Effector memory CD8-positive, alpha-beta T cell (primary cell): ENCODE measurements around the gene ZNF28.
"Not testable (repeated sequence)": the region's sequence is repeated elsewhere in the genome, so short reads cannot be mapped to it uniquely, and the experiment has no call there.

Source experiments
- ATAC-seq: fragments of 150-1000 bp; cut with Tn5 transposase; replicated peaks from 2 replicates; pipeline ENCODE4 v1.10.0; 2021; ENCODE audit warnings: mild to moderate bottlenecking, moderate library complexity
- DNase-seq, 3 experiments: peaks; one replicate each; pipeline ENCODE4 v3.0.0; 2021
- H3K27ac Mint-ChIP-seq, 2 donors: one replicate each; pipeline ENCODE4 v1.8.0; 2022; ENCODE audit warnings: mild to moderate bottlenecking in 2 of 2, mixed read lengths in 2 of 2, moderate library complexity in 2 of 2
- H3K27me3 Mint-ChIP-seq, 2 donors: one replicate each; pipeline ENCODE4 v1.8.0; 2022; ENCODE audit warnings: mixed read lengths in 2 of 2
- H3K36me3 Mint-ChIP-seq: one replicate; pipeline ENCODE4 v1.8.0; 2022; ENCODE audit warnings: mild to moderate bottlenecking, moderate library complexity, mixed read lengths; ENCODE audit not compliant: insufficient read depth
- H3K4me1 Mint-ChIP-seq, 2 donors: one replicate each; pipeline ENCODE4 v1.8.0; 2022; ENCODE audit warnings: low read depth in 2 of 2, mixed read lengths in 2 of 2
- H3K4me3 Mint-ChIP-seq, 2 donors: one replicate each; pipeline ENCODE4 v1.8.0; 2022; ENCODE audit warnings: mild to moderate bottlenecking in 2 of 2, mixed read lengths in 2 of 2, moderate library complexity in 2 of 2
- H3K9me3 Mint-ChIP-seq, 2 donors: one replicate each; pipeline ENCODE4 v1.8.0; 2022; ENCODE audit warnings: mixed read lengths in 2 of 2
- total RNA-seq, 9 experiments: gene quantifications; one replicate each; lab custom pipeline; 2026; lab: John Stamatoyannopoulos, UW

Gene ZNF28
- total RNA-seq: 11.4 to 58.8 (median 27.9) reads per million in 9 experiments

DNA sequence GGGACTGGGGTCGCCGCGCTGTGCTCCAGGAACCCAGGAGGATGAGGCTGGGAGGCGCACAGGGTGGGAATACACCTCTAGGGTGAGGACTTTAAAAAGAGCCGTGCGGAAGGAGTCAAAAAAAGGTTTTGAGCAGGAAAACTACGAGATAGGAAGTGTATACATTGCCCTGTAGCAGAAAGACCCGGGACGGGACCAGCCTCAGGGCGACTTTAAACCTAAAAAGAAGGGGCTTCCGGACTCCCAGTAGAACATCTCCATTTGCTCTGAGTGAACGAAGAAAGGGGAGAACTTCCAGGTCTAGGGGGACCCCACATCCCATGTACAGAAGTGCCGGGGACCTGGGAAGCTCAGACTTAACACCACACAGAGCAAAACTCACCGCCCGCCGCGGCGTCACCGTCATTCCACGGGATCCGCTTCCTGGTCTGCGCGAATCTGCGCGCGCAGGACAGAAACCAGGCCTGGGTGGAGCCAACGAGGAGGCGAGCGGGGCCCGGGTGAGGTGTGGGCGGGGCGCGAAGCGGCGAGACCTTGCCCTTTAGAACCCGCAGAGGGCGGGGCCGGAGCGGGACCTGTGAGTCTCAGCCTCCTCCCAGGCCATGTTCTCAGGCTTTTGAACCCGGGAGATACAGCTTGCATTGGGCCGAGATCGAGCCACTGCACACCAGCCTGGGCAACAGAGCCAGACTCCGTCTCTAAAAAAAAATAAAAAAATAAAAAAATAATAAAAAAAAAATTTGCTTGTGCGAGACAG, at the start of gene ZNF28:
Gene ZNF28 (minus strand): TSS at position 430 of the 757 bp plus-strand sequence. CDS start 3,675 bp downstream, outside the sequence.
- H3K27me3 Mint-ChIP-seq, H3K9me3 Mint-ChIP-seq: not testable (repeated sequence)
- peak; percentile 50 to 61 (median 55) for DNase-seq
- peak within 1 kb of the TSS; percentile 85 to 90 for H3K4me3 Mint-ChIP-seq
- peaks cover 35% of the 10 kb centered on the region for H3K36me3 Mint-ChIP-seq
- ATAC-seq: peak; percentile 99
- peak within 1 kb of the TSS; percentile 88 to 96 for H3K27ac Mint-ChIP-seq
- H3K4me1 Mint-ChIP-seq: peaks cover 18 to 21% of the 10 kb centered on the region in 2 donors

DNA sequence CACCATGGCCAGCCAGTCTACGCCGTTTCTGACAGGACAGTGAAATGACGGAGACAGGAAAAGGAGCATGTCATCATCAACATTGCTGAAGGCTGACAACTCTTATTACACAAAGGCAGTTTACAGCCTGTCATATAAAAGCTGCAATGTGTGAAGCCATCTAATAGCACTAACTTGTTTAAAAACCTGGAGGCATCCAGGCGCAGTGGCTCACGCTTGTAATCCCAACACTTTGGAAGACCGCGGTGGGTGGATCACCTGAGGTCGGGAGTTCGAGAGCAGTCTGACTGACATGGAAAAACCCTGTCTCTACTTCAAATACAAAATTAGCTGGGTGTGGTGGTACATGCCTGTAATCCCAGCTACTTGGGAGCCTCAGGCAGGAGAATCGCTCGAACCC, 46.6 kb upstream of the ZNF28 start:
- H3K4me1 Mint-ChIP-seq, H3K4me3 Mint-ChIP-seq, H3K9me3 Mint-ChIP-seq, DNase-seq, H3K36me3 Mint-ChIP-seq, ATAC-seq, H3K27ac Mint-ChIP-seq, H3K27me3 Mint-ChIP-seq: not testable (repeated sequence)

DNA sequence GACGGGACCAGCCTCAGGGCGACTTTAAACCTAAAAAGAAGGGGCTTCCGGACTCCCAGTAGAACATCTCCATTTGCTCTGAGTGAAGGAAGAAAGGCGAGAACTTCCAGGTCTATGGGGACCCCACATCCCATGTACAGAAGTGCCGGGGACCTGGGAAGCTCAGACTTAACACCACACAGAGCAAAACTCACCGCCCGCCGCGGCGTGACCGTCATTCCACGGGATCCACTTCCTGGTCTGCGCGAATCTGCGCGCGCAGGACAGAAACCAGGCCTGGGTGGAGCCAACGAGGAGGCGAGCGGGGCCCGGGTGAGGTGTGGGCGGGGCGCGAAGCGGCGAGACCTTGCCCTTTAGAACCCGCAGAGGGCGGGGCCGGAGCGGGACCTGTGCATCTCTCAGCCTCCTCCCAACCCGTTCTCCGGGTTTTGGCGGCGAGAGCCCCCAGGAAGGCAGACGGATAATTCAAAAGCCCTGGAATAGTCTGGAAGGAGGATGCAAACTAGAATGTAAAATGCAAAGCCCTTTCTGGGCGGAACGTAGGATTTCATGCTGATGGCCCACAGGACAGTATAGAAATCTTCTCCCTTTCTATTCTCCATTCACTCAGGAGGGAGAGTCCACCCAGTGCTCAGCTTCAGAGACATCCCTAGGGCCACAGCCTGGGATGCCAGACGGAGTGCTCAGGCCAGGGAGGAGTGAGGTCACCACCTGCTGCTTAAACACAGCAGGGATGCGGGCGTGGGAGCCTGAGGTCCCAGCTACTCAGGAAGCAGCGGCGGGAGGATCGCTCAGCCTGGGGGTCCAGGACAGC, 36.2 kb upstream of the ZNF28 start, which contains the start of gene ZNF468:
Gene ZNF468 (minus strand): TSS at position 242 of the 814 bp plus-strand sequence. CDS start 3,347 bp downstream, outside the sequence.
- peak; percentile 98 for ATAC-seq
- peaks cover 22% of the 10 kb centered on the region for H3K36me3 Mint-ChIP-seq
- H3K4me3 Mint-ChIP-seq: peak within 1 kb of the TSS; percentile 81 to 91
- peaks cover 16 to 31% of the 10 kb centered on the region in 2 donors for H3K4me1 Mint-ChIP-seq
- H3K27ac Mint-ChIP-seq: peak within 1 kb of the TSS; percentile 67 to 87
- H3K9me3 Mint-ChIP-seq, H3K27me3 Mint-ChIP-seq: not testable (repeated sequence)
- DNase-seq: peak; percentile 59 to 70 (median 67)

DNA sequence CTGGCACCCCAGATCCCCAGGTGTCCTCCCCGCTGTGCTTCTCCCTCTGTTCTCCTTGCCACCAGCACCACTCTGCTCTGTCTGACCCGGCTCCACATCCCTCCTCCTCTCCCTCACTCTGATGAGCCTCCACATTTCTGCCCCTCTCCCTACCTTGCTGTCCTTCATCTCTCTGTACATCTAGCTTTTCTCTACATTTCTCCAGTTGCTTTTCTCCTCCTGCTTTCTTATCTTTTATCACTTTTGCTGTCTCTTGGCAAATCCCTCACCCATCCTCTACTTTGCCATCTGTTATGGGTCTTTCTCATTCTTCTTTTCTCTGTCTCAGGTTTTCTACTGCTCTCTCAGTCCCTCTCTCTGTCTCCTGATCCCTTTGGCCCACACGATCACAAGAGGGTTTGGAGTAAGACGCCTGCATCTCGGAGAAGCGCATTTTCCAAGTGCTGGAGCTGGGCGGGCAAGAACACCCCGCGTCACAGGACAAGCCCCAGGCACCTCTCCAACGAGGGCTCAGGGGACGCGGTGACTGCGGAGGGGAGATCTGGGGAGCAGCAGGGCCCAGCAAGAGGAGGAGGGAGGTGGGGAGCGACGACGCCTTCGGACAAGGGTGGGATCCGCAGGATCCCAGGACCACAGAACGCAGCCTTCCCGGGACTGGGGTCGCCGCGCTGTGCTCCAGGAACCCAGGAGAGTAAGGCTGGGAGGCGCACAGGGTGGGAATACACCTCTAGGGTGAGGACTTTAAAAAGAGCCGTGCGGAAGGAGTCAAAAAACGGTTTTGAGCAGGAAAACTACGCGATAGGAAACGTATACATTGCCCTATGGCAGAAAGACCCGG, 35.3 kb upstream of the ZNF28 start:
- not testable (repeated sequence) for DNase-seq, H3K9me3 Mint-ChIP-seq, H3K27me3 Mint-ChIP-seq
- Mint-ChIP-seq H3K4me3 (peak overlapping the region; percentile 81 to 91), H3K4me1 (peaks cover 16 to 31% of the 10 kb centered on the region in 2 donors), H3K27ac (peak overlapping the region; percentile 67 to 87), H3K36me3 (peaks cover 30% of the 10 kb centered on the region)
- peak; percentile 34 for ATAC-seq

DNA sequence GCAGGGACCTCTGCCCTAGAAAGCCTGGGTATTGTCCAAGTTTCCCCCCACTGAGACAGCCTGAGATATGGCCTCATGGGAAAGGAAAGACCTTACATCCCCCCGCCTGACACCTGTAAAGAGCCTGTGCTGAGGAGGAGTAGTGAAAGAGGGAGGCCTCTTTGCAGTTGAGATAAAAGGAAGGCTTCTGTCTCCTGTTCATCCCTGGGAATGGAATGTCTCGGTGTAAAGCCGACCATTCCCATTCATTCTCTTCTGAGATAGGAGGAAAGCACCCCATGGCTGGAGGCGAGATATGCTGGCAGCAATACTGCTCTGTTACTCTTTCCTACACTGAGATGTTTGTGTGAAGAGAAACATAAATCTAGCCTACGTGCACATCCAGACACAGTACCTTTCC, 25.9 kb upstream of the ZNF28 start:
- not testable (repeated sequence) for H3K4me1 Mint-ChIP-seq, H3K27me3 Mint-ChIP-seq, H3K4me3 Mint-ChIP-seq, ATAC-seq, H3K9me3 Mint-ChIP-seq, DNase-seq, H3K27ac Mint-ChIP-seq
- peaks cover 88% of the 10 kb centered on the region for H3K36me3 Mint-ChIP-seq

DNA sequence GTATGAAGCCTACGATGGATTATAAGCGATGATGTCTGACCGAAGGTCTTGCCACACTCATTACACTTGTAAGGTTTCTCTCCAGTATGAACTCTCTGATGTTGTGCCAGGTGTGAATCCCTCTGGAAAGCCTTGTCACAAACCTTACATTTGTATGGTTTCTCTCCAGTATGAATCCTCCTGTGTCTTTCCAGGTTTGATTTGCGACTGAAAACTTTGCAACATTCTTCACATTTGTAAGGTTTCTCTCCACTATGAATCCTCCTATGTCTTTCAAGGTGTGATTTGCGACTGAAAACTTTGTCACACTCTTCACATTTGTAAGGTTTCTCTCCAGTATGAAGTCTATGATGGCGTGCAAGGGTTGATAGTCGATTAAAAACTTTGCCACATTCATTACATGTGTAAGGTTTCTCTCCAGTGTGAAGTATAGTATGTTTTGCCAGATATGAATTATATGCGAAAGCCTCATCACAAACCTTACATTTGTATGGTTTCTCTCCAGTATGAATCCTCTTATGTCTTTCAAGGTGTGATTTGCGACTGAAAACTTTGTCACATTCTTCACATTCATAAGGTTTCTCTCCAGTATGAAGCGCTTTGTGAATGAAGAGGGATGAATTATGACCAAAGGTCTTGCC, 19.5 kb upstream of the ZNF28 start:
- DNase-seq, H3K4me1 Mint-ChIP-seq, H3K27ac Mint-ChIP-seq, H3K27me3 Mint-ChIP-seq, ATAC-seq, H3K4me3 Mint-ChIP-seq: not testable (repeated sequence)
- H3K36me3 Mint-ChIP-seq: peaks cover 55% of the 10 kb centered on the region
- H3K9me3 Mint-ChIP-seq: peaks cover 8 to 17% of the 10 kb centered on the region in 2 donors

DNA sequence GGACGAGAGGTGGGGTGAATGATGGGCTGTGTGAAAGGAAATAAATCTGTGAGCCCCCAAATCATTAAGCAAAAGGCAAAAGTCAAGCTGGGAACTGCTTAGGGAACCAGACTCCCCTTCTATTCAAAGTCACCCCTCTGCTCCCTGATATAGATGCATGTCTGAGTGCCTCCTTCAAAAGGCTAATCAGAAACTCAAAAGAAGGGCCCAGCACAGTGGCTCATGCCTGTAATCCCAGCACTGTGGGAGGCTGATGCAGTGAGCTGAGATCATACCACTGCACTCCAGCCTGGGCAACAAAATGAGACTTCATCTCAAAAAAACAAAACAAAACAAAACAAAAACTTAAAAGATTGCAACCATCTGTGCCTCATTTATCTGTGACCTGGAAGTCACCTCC, 12.9 kb upstream of the ZNF28 start:
- peak overlapping the region; percentile 49 to 60 for H3K4me3 Mint-ChIP-seq
- peaks cover 8 to 16% of the 10 kb centered on the region in 2 donors for H3K9me3 Mint-ChIP-seq
- peak overlapping the region; percentile 91 to 93 for H3K27ac Mint-ChIP-seq
- not testable (repeated sequence) for ATAC-seq, H3K36me3 Mint-ChIP-seq, DNase-seq, H3K27me3 Mint-ChIP-seq
- peaks cover 17 to 19% of the 10 kb centered on the region in 2 donors for H3K4me1 Mint-ChIP-seq

DNA sequence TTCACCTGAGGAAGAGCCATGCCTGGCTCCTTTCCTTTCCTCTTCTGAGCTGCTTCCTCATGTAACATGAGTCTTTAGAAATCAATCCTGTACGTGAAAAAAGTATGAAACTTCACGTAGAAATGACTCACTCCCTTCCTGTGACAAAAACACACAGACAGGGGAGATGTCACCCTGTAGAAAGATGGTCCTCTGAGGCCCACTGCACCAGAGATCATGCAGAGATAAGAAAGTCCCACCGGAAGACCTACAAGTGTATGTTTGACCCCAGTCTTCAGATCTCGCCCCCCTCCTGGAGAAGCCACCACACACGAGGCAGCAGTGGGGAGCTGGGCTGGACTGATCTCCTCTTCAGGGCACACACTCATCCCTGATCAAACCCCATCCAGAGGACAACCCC, 12.1 kb upstream of the ZNF28 start:
- ATAC-seq: peak; percentile 97
- peaks cover 8 to 16% of the 10 kb centered on the region in 2 donors for H3K9me3 Mint-ChIP-seq
- not testable (repeated sequence) for H3K36me3 Mint-ChIP-seq

DNA sequence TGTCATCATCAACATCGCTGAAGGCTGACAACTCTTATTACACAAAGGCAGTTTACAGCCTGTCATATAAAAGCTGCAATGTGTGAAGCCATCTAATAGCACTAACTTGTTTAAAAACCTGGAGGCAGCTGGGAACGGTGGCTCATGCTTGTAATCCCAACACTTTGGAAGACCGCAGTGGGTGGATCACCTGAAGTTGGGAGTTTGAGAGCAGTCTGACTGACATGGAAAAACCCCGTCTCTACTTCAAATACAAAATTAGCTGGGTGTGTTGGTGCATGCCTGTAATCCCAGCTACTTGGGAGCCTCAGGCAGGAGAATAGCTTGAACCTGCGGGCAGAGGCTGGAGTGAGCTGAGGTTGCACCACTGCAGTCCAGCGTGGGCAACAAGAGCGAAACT, 8.4 kb upstream of the ZNF28 start:
- not testable (repeated sequence) for H3K27me3 Mint-ChIP-seq, DNase-seq, ATAC-seq, H3K4me3 Mint-ChIP-seq, H3K36me3 Mint-ChIP-seq, H3K9me3 Mint-ChIP-seq, H3K27ac Mint-ChIP-seq
- peaks cover 17 to 19% of the 10 kb centered on the region in 2 donors for H3K4me1 Mint-ChIP-seq

More for the DNA sequence above, 12.1 kb upstream of the ZNF28 start:
- not testable (repeated sequence) for H3K27me3 Mint-ChIP-seq
- H3K4me1 Mint-ChIP-seq: peaks cover 17 to 19% of the 10 kb centered on the region in 2 donors
- peak; percentile 11 to 21 (median 18) for DNase-seq
- peak overlapping the region; percentile 91 to 93 for H3K27ac Mint-ChIP-seq
- H3K4me3 Mint-ChIP-seq: peak overlapping the region; percentile 49 to 60

DNA sequence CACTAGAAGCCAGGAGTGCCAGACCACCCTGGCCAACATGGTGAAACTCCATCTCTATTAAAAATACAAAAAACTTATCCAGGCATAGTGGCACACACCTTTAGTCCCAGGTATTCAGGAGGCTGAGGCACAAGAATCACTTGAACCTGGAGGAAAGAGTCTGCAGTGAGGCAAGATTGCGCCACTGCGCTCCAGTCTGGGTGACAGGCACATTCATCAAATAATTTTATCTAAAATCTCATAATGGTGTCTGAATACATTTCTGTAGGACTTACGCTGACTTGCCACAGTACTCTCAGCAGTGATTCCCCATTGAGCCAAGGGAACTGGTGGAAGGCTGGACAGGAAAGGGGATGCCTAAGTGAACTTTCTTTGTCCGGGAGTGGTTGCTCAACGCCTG, 4.3 kb upstream of the ZNF28 start:
- ATAC-seq: no peak
- H3K4me1 Mint-ChIP-seq: peaks cover 4% of the 10 kb centered on the region in 2 donors
- no peak overlapping the region for H3K27ac Mint-ChIP-seq
- H3K27me3 Mint-ChIP-seq: no peaks in the 10 kb centered on the region
- no peak overlapping the region for H3K4me3 Mint-ChIP-seq
- DNase-seq: no peak
- H3K36me3 Mint-ChIP-seq: peaks cover 8% of the 10 kb centered on the region
- no peaks in the 10 kb centered on the region for H3K9me3 Mint-ChIP-seq

DNA sequence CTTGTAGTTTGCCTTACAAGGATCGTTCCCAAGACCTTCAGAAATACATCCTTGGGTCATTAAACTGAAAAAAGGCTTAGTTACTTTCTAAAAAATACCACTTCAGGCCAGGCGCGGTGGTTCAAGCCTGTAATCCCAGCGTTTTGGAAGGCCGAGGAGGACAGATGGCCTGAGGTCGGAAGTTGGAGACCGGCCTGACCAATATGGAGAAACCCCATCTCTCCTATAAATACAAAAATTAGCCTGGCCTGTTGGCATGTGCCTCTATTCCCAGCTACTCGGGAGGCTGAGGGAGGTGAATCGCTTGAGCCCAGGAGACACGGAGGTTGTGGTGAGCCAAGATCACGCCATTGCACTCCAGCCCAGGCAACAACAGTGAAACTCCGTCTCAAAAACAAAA, 2.2 kb upstream of the ZNF28 start:
- Mint-ChIP-seq H3K27me3 (no peaks in the 10 kb centered on the region), H3K4me1 (peaks cover 12 to 15% of the 10 kb centered on the region in 2 donors), H3K36me3 (peaks cover 14% of the 10 kb centered on the region), H3K27ac (no peak overlapping the region), H3K9me3 (no peaks in the 10 kb centered on the region), H3K4me3 (no peak overlapping the region)
- ATAC-seq (no peak), DNase-seq (no peak)

DNA sequence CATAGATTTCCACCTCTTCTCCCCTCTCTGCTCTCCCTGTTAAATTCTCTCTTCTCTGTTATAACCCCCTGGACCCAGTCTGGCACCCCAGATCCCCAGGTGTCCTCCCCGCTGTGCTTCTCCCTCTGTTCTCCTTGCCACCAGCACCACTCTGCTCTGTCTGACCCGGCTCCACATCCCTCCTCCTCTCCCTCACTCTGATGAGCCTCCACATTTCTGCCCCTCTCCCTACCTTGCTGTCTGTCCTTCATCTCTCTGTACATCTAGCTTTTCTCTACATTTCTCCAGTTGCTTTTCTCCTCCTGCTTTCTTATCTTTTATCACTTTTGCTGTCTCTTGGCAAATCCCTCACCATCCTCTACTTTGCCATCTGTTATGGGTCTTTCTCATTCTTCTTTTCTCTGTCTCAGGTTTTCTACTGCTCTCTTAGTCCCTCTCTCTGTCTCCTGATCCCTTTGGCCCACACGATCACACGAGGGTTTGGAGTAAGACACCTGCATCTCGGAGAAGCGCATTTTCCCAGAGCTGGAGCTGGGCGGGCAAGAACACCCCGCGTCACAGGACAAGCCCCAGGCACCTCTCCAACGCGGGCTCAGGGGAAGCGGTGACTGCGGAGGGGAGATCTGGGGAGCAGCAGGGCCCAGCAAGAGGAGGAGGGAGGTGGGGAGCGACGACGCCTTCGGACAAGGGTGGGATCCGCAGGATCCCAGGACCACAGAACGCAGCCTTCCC, 795 bp downstream of the ZNF28 start:
- DNase-seq, H3K27me3 Mint-ChIP-seq, H3K9me3 Mint-ChIP-seq: not testable (repeated sequence)
- Mint-ChIP-seq H3K36me3 (peaks cover 42% of the 10 kb centered on the region), H3K27ac (peak overlapping the region; percentile 88 to 96), H3K4me3 (peak overlapping the region; percentile 85 to 90), H3K4me1 (peaks cover 18 to 21% of the 10 kb centered on the region in 2 donors)
- ATAC-seq: peak; percentile 14
